ENCODE measurements around the gene VPS26A.

VPS26A gene

GRCh38 chr10:69181433-69181832, 57.5 kb downstream of the VPS26A start:
- no peak overlapping the region for H2AFZ ChIP-seq
- peak overlapping the region; percentile 99 for H3K4me2 ChIP-seq (ENCODE audit: low read length)
- no peak overlapping the region for H3K4me3 ChIP-seq (ENCODE audit: low read depth, low read length)
- TF ChIP-seq CTCF (IDR thresholded peaks at IDR 0.05): no peak
- no peak overlapping the region for H3K27ac ChIP-seq
- H3K4me1 ChIP-seq: no peaks in the 10 kb centered on the region
- H3K9ac ChIP-seq: no peak overlapping the region
- H3K79me2 ChIP-seq: peaks cover 29% of the 10 kb centered on the region
- no peaks in the 10 kb centered on the region for H3K36me3 ChIP-seq (ENCODE audit: control insufficient read depth, insufficient read depth, low read length)
- H3K27me3 ChIP-seq (ENCODE audit: control insufficient read depth, insufficient read depth, low read length): no peaks in the 10 kb centered on the region
- H3K9me3 ChIP-seq (ENCODE audit: control insufficient read depth, low read length): no peaks in the 10 kb centered on the region

GRCh38 chr10:69182005-69182404, 58.0 kb downstream of the VPS26A start:
- H3K4me2 ChIP-seq (ENCODE audit: low read length): no peak overlapping the region
- H3K27me3 ChIP-seq (ENCODE audit: control insufficient read depth, insufficient read depth, low read length): no peaks in the 10 kb centered on the region
- no peak overlapping the region for H3K4me3 ChIP-seq (ENCODE audit: low read depth, low read length)
- no peak overlapping the region for H3K9ac ChIP-seq
- H3K79me2 ChIP-seq: peaks cover 29% of the 10 kb centered on the region
- no peak for TF ChIP-seq CTCF (IDR thresholded peaks at IDR 0.05)
- no peaks in the 10 kb centered on the region for H3K4me1 ChIP-seq
- no peaks in the 10 kb centered on the region for H3K36me3 ChIP-seq (ENCODE audit: control insufficient read depth, insufficient read depth, low read length)
- H2AFZ ChIP-seq: no peak overlapping the region
- H3K27ac ChIP-seq: no peak overlapping the region
- H3K9me3 ChIP-seq (ENCODE audit: control insufficient read depth, low read length): no peaks in the 10 kb centered on the region

GRCh38 chr10:69186524-69186923, 62.5 kb downstream of the VPS26A start:
- H3K27ac ChIP-seq: no peak overlapping the region
- H3K27me3 ChIP-seq (ENCODE audit: control insufficient read depth, insufficient read depth, low read length): no peaks in the 10 kb centered on the region
- H3K79me2 ChIP-seq: peaks cover 13% of the 10 kb centered on the region
- no peak overlapping the region for H3K9ac ChIP-seq
- no peaks in the 10 kb centered on the region for H3K9me3 ChIP-seq (ENCODE audit: control insufficient read depth, low read length)
- no peaks in the 10 kb centered on the region for H3K4me1 ChIP-seq
- no peaks in the 10 kb centered on the region for H3K36me3 ChIP-seq (ENCODE audit: control insufficient read depth, insufficient read depth, low read length)
- H2AFZ ChIP-seq: no peak overlapping the region
- no peak for TF ChIP-seq CTCF (IDR thresholded peaks at IDR 0.05)
- H3K4me2 ChIP-seq (ENCODE audit: low read length): no peak overlapping the region
- no peak overlapping the region for H3K4me3 ChIP-seq (ENCODE audit: low read depth, low read length)

GRCh38 chr10:69201045-69201444, 77.1 kb downstream of the VPS26A start:
- Histone ChIP-seq H3K79me2 (no peaks in the 10 kb centered on the region), H3K4me2 (ENCODE audit: low read length) (no peak overlapping the region), H3K9me3 (ENCODE audit: control insufficient read depth, low read length) (no peaks in the 10 kb centered on the region), H2AFZ (no peak overlapping the region), H3K27ac (no peak overlapping the region), H3K4me1 (no peaks in the 10 kb centered on the region), H3K36me3 (ENCODE audit: control insufficient read depth, insufficient read depth, low read length) (no peaks in the 10 kb centered on the region), H3K27me3 (ENCODE audit: control insufficient read depth, insufficient read depth, low read length) (no peaks in the 10 kb centered on the region), H3K9ac (no peak overlapping the region), H3K4me3 (ENCODE audit: low read depth, low read length) (no peak overlapping the region)
- no peak for TF ChIP-seq CTCF (IDR thresholded peaks at IDR 0.05)

GRCh38 chr10:69202332-69202731, 78.4 kb downstream of the VPS26A start:
- Histone ChIP-seq H3K9me3 (ENCODE audit: control insufficient read depth, low read length) (no peaks in the 10 kb centered on the region), H2AFZ (no peak overlapping the region), H3K4me1 (no peaks in the 10 kb centered on the region), H3K27me3 (ENCODE audit: control insufficient read depth, insufficient read depth, low read length) (no peaks in the 10 kb centered on the region), H3K4me3 (ENCODE audit: low read depth, low read length) (no peak overlapping the region), H3K36me3 (ENCODE audit: control insufficient read depth, insufficient read depth, low read length) (no peaks in the 10 kb centered on the region), H3K27ac (no peak overlapping the region), H3K4me2 (ENCODE audit: low read length) (no peak overlapping the region), H3K79me2 (no peaks in the 10 kb centered on the region), H3K9ac (no peak overlapping the region)
- no peak for TF ChIP-seq CTCF (IDR thresholded peaks at IDR 0.05)
